Type B pancreatic cell (in vitro differentiated cells): ENCODE results near the gene TTC28. TPM values are rescaled to one million over a fixed set of nuclear protein-coding genes. Genes with fewer than 3 reads are reported as not detected.
A peak's percentile ranks its signal among the peaks of the same experiment; 100 is the strongest.

Experiments
- DNase-seq: peaks from one replicate; pipeline ENCODE4 v3.0.0; 2021; ENCODE audit warnings: mixed read lengths; ENCODE audit not compliant: unreplicated experiment; ENCODE audit errors: extremely low spot score
- H3K27ac Mint-ChIP-seq: 2 replicates; pipeline ENCODE4 v1.8.0; 2021; ENCODE audit warnings: mild to moderate bottlenecking, mixed read lengths
- H3K27me3 Mint-ChIP-seq: 2 replicates; pipeline ENCODE4 v1.8.0; 2021; ENCODE audit warnings: mixed read lengths
- H3K36me3 Mint-ChIP-seq: 2 replicates; pipeline ENCODE4 v1.8.0; 2021; ENCODE audit warnings: mixed read lengths
- H3K4me1 Mint-ChIP-seq: one replicate; pipeline ENCODE4 v1.8.0; 2021; ENCODE audit warnings: mixed read lengths; ENCODE audit not compliant: unreplicated experiment
- H3K4me3 Mint-ChIP-seq: 2 replicates; pipeline ENCODE4 v1.8.0; 2021; ENCODE audit warnings: mild to moderate bottlenecking, mixed read lengths
- H3K9me3 Mint-ChIP-seq: 2 replicates; pipeline ENCODE4 v1.8.0; 2021; ENCODE audit warnings: mixed read lengths
- CTCF ChIP-seq: fragments of 200-600 bp; sonication (generic); conservative IDR thresholded peaks from 2 replicates; pipeline ENCODE4 v1.5.0; 2021; ENCODE audit warnings: antibody characterized with exemption, mild to moderate bottlenecking
- total RNA-seq: library from RNA; stranded (reverse); gene quantifications from 2 replicates; pipeline ENCODE4 v1.2.1, GENCODE V29; 2021; ENCODE audit warnings: low replicate concordance

Gene TTC28
- total RNA-seq, 1 donor from 2014 or later: 59.2 TPM

- DNase-seq: no peak
- H3K4me3 Mint-ChIP-seq: no peak overlapping the region
- H3K4me1 Mint-ChIP-seq: peaks cover 26% of the 10 kb centered on the region
- H3K9me3 Mint-ChIP-seq: peaks cover 2% of the 10 kb centered on the region
- peaks cover 2% of the 10 kb centered on the region for H3K36me3 Mint-ChIP-seq
- H3K27me3 Mint-ChIP-seq: peaks cover 2% of the 10 kb centered on the region
- no peak for TF ChIP-seq CTCF
- no peak overlapping the region for H3K27ac Mint-ChIP-seq
Measured at GRCh38 chr22:28118957-28119631, 560.5 kb downstream of the TTC28 start.

DNA sequence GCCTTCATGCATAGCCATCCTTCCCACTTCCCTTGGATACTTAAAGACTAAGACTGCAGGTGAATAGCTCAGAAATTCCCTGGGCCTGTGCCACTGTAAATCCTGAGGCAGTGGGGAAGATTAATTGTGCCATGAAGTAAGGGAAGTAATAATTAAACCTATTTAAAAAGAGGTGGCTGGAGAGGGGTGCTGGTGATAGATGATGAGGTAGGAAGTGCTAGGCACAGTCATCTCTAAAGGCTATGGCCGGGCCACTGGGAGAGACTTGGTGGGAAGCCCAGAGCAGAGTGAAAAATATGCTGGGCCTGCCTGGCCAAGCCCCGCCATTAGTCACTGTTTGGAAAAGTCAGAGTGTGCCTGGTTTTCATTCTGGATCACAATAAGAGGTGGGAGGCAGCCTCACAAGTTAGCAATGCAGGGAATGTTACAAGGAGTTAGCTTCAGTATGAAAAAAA is 563.4 kb downstream of the TTC28 start:
- no peaks in the 10 kb centered on the region for H3K9me3 Mint-ChIP-seq
- no peak overlapping the region for H3K4me3 Mint-ChIP-seq
- peak overlapping the region; percentile 3 for H3K27ac Mint-ChIP-seq
- no peak for DNase-seq
- H3K4me1 Mint-ChIP-seq: peaks cover 43% of the 10 kb centered on the region
- no peaks in the 10 kb centered on the region for H3K27me3 Mint-ChIP-seq
- no peak for TF ChIP-seq CTCF
- H3K36me3 Mint-ChIP-seq: peaks cover 3% of the 10 kb centered on the region

DNA sequence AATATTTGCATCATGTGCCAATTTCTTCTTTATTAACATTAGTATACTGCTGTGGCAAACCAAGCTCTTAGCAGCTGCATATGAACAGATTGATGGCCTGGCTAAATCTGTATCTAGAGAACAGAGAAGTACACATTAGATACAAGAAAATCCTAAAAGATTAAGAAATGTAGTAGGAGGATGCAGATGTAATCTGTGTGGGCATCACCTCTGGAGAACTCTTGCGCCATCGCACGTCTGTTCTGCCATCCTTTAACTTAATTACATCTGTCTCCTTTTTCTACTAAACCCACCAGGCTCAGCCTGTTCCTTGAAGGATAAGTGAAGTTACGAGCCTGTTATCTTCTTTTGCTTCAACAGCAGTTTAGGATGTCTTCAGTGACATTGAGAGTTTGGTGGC is 564.2 kb downstream of the TTC28 start:
- peaks cover 36% of the 10 kb centered on the region for H3K4me1 Mint-ChIP-seq
- no peaks in the 10 kb centered on the region for H3K27me3 Mint-ChIP-seq
- DNase-seq: no peak
- H3K4me3 Mint-ChIP-seq: no peak overlapping the region
- H3K36me3 Mint-ChIP-seq: peaks cover 3% of the 10 kb centered on the region
- H3K9me3 Mint-ChIP-seq: no peaks in the 10 kb centered on the region
- TF ChIP-seq CTCF: no peak
- H3K27ac Mint-ChIP-seq: no peak overlapping the region

DNA sequence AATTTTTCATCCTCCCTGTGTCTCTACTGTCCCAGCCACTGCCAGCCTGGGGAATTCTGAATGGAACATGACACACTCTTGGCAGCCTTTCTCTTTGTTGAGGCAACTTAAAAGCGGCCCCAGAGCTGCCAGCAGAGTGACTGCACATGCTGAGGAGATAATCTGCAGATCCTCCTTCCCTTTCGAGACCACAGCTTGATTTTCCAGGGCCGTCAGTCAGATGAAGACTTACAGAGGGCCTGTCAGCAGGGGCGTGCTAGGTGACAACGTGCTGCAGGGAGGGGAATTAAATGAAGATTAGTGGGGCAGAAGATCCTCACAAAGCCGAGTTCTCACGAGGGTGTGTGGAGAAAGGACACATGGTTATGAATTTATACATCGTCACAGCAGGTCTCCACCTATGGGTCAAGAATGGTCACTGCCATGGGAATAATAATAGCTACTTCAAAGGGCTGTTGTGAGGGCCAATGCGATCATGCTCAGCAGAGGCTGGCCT is 567.0 kb downstream of the TTC28 start:
- Mint-ChIP-seq H3K27me3 (no peaks in the 10 kb centered on the region), H3K4me3 (peak overlapping the region; percentile 43), H3K27ac (peak overlapping the region; percentile 67), H3K36me3 (peaks cover 8% of the 10 kb centered on the region), H3K4me1 (peaks cover 33% of the 10 kb centered on the region), H3K9me3 (no peaks in the 10 kb centered on the region)
- DNase-seq: no peak
- peak; percentile 70 for TF ChIP-seq CTCF

DNA sequence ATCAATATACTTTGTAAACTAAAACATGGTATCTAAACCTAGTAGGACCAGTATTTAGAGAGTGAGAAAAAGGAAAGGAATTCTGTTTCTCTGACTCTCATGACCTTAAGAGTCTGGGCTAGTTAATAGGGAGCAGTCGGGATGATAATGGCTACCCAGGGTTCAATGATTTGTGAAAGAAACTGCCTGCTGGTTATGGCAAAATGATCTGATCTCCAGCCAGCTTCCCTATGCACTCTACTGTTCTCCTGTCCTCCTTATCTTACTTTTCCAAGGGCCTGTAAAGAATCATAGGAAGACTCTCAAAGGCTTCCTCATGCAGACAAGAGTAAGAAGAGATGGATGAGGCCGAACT is 567.5 kb downstream of the TTC28 start:
- no peaks in the 10 kb centered on the region for H3K27me3 Mint-ChIP-seq
- peak overlapping the region; percentile 67 for H3K27ac Mint-ChIP-seq
- TF ChIP-seq CTCF: no peak
- no peaks in the 10 kb centered on the region for H3K9me3 Mint-ChIP-seq
- peaks cover 8% of the 10 kb centered on the region for H3K36me3 Mint-ChIP-seq
- peaks cover 33% of the 10 kb centered on the region for H3K4me1 Mint-ChIP-seq
- no peak for DNase-seq
- no peak overlapping the region for H3K4me3 Mint-ChIP-seq
